HCT116 (cell line): ENCODE results near the gene OOSP1. TPM values are rescaled to one million over a fixed set of nuclear protein-coding genes. Genes with fewer than 3 reads are reported as not detected.

Experiments
- ATAC-seq: fragments of 200-7000 bp; cut with Tn5 transposase; 2 replicates; pipeline ENCODE4 v1.9.1; 2020; ENCODE audit warnings: mild to moderate bottlenecking, moderate library complexity
- BruUV-seq: library from RNA; stranded (reverse); fragments of 400-500 nt; replicated peaks from 2 replicates; lab custom pipeline; 2021; lab: Mats Ljungman, UMichigan
- CTCF ChIA-PET: fragments of 300-600 bp; sonication (Branson Sonifier 250); formaldehyde crosslinking; loops from one replicate; lab custom pipeline; 2021; ENCODE audit warnings: antibody characterized with exemption; lab: Charles Lee
- POLR2A ChIA-PET: fragments of 300-600, 350-600 bp; sonication (Branson Sonifier 250); formaldehyde crosslinking; loops from one replicate; lab custom pipeline; 2021; ENCODE audit warnings: antibody characterized with exemption; lab: Charles Lee
- RAD21 ChIA-PET, 2 experiments: fragments of 300-600 bp; sonication (Branson Sonifier 250); formaldehyde crosslinking; loops; one replicate each; lab custom pipeline; 2023; ENCODE audit warnings: low total read pairs in 2 of 2; ENCODE audit not compliant: uncharacterized antibody in 2 of 2, unreplicated experiment in 2 of 2, low non-redundant PET in 1 of 2; lab: Charles Lee
- DNase-seq: peaks from one replicate; pipeline ENCODE4 v3.0.0-alpha.2; 2010; ENCODE audit warnings: low read depth, low spot score
- H2AFZ ChIP-seq: fragments of 200-600 bp; shearing (Covaris generic), sonication (generic); 2 replicates; pipeline ENCODE4 v1.6.1; 2017; ENCODE audit warnings: low read depth, mixed run types, mixed read lengths, antibody characterized with exemption, low read length; ENCODE audit not compliant: poor library complexity, severe bottlenecking
- H3K27ac ChIP-seq: 2 replicates; pipeline ENCODE4 v1.5.1; 2012; ENCODE audit warnings: low read depth, low read length
- H3K27me3 ChIP-seq: fragments of 200-600 bp; sonication (generic); 2 replicates; pipeline ENCODE4 v1.6.1; 2016; ENCODE audit warnings: mixed run types, low read length, mixed read lengths; ENCODE audit not compliant: insufficient read depth
- H3K36me3 ChIP-seq, 2 experiments: fragments of 200-500 bp in 1 of 2; fragments of 200-600 bp in 1 of 2; sonication (Bioruptor generic) in 1 of 2; sonication (generic) in 1 of 2; 2 replicates each; pipeline versions ENCODE4 v1.5.1 to v1.6.1; 2014 to 2016; ENCODE audit warnings: low read length in 2 of 2, inconsistent platforms in 1 of 2, mixed read lengths in 1 of 2, mixed run types in 1 of 2; ENCODE audit not compliant: insufficient read depth in 2 of 2, control insufficient read depth in 1 of 2
- H3K4me1 ChIP-seq, 2 experiments: fragments of 200-600 bp in 1 of 2; sonication (generic) in 1 of 2; 2 replicates each; pipeline versions ENCODE4 v1.5.1 to v1.6.1; 2012 to 2017; ENCODE audit warnings: low read length in 2 of 2, inconsistent platforms in 1 of 2, mild to moderate bottlenecking in 1 of 2, mixed read lengths in 1 of 2, mixed run types in 1 of 2, moderate library complexity in 1 of 2; ENCODE audit not compliant: insufficient read depth in 2 of 2, control insufficient read depth in 1 of 2
- H3K4me2 ChIP-seq: fragments of 200-600 bp; sonication (generic); 2 replicates; pipeline ENCODE4 v1.6.1; 2017; ENCODE audit warnings: mixed run types, low read length, mixed read lengths
- H3K4me3 ChIP-seq, 2 experiments: fragments of 200-600 bp in 1 of 2; sonication (generic) in 1 of 2; replicated peaks in 1 of 2; 2 replicates each; pipeline ENCODE4 v1.5.1; 2011 to 2016; ENCODE audit warnings: low read length in 2 of 2, control low read depth in 1 of 2, low read depth in 1 of 2, mild to moderate bottlenecking in 1 of 2, mixed read lengths in 1 of 2, mixed run types in 1 of 2
- H3K79me2 ChIP-seq: fragments of 200-600 bp; sonication (generic); 2 replicates; pipeline ENCODE4 v1.6.1; 2017; ENCODE audit warnings: mild to moderate bottlenecking, mixed run types, low read length, moderate library complexity, mixed read lengths; ENCODE audit not compliant: insufficient read depth
- H3K9ac ChIP-seq: fragments of 200-600 bp; sonication (generic); 2 replicates; pipeline ENCODE4 v1.6.1; 2016; ENCODE audit warnings: low read length, mixed read lengths
- H3K9me2 ChIP-seq: fragments of 200-600 bp; sonication (generic), shearing (Covaris generic); 2 replicates; pipeline ENCODE4 v1.6.1; 2017; ENCODE audit warnings: mixed run types, mild to moderate bottlenecking, moderate library complexity; ENCODE audit not compliant: insufficient read depth
- H3K9me3 ChIP-seq, 2 experiments: fragments of 200-500 bp in 1 of 2; fragments of 200-600 bp in 1 of 2; sonication (Bioruptor generic) in 1 of 2; sonication (generic) in 1 of 2; 2 replicates each; pipeline ENCODE4 v1.6.1; 2014 to 2017; ENCODE audit warnings: low read length in 2 of 2, mixed read lengths in 2 of 2, inconsistent platforms in 1 of 2, low read depth in 1 of 2, mild to moderate bottlenecking in 1 of 2, mixed run types in 1 of 2, moderate library complexity in 1 of 2; ENCODE audit not compliant: control insufficient read depth in 1 of 2, insufficient read depth in 1 of 2
- H4K20me1 ChIP-seq: fragments of 200-600 bp; sonication (generic), shearing (Covaris generic); 2 replicates; pipeline ENCODE4 v1.6.1; 2017; ENCODE audit warnings: mixed run types, mild to moderate bottlenecking, moderate library complexity; ENCODE audit not compliant: insufficient read depth
- ATF3 ChIP-seq: IDR thresholded peaks from 2 replicates; pipeline ENCODE4 v1.6.1; 2012
- CBX3 ChIP-seq: IDR thresholded peaks from 2 replicates; pipeline ENCODE4 v1.6.1; 2012; ENCODE audit warnings: low read depth
- CTCF ChIP-seq, 3 experiments: fragments of 200-600 bp in 1 of 3; sonication (generic) in 1 of 3; IDR thresholded peaks in 2 of 3; conservative IDR thresholded peaks in 1 of 3; 2 replicates each; pipeline ENCODE4 v1.5.1; 2012 to 2017; ENCODE audit warnings: low read depth in 2 of 3, low read length in 2 of 3, antibody characterized with exemption in 1 of 3, borderline replicate concordance in 1 of 3, control low read depth in 1 of 3, mild to moderate bottlenecking in 1 of 3, mixed read lengths in 1 of 3, mixed run types in 1 of 3, moderate library complexity in 1 of 3; ENCODE audit not compliant: insufficient read depth in 1 of 3
- ELF1 ChIP-seq: IDR thresholded peaks from 2 replicates; pipeline ENCODE4 v1.6.1; 2012; ENCODE audit warnings: low read depth, borderline replicate concordance
- EZH2 ChIP-seq: fragments of 200-600 bp; sonication (generic); IDR thresholded peaks from 2 replicates; pipeline ENCODE4 v1.6.1; 2017; ENCODE audit warnings: antibody characterized with exemption, mixed run types
- RAD21 ChIP-seq: IDR thresholded peaks from 2 replicates; pipeline ENCODE4 v1.6.1; 2012; ENCODE audit warnings: low read depth, mild to moderate bottlenecking
- SIN3A ChIP-seq: IDR thresholded peaks from 2 replicates; pipeline ENCODE4 v1.6.1; 2012; ENCODE audit warnings: low read depth
- SP1 ChIP-seq: IDR thresholded peaks from 2 replicates; pipeline ENCODE4 v1.6.1; 2012; ENCODE audit warnings: low read depth
- SRF ChIP-seq: IDR thresholded peaks from 2 replicates; pipeline ENCODE4 v1.6.1; 2012; ENCODE audit warnings: low read depth
- intact Hi-C: fragments of 100-400 bp; cut with micrococcal nuclease; formaldehyde crosslinking; loops from 2 replicates; pipeline ENCODE4 v1.10.0; 2022
- total RNA-seq: library from RNA; stranded (reverse); gene quantifications from one replicate; pipeline ENCODE4 v1.2.1, GENCODE V29; 2021; ENCODE audit not compliant: unreplicated experiment

Gene OOSP1
- total RNA-seq, 1 experiment from 2014 or later: not detected

GRCh38 chr11:59957094-59957493 is 18.9 kb downstream of the OOSP1 start:
- H3K9me3 ChIP-seq: no peaks in the 10 kb centered on the region
- H2AFZ ChIP-seq: no peak overlapping the region
- no TSS peak for BruUV-seq
- no peak overlapping the region for H3K4me3 ChIP-seq
- H3K27me3 ChIP-seq: no peaks in the 10 kb centered on the region
- DNase-seq (no peak), ATAC-seq (no peak)
- CTCF ChIA-PET: no interaction called here
- no peaks in the 10 kb centered on the region for H4K20me1 ChIP-seq
- intact Hi-C loops: no loop called here
- TF ChIP-seq ATF3 (no peak), CTCF (IDR thresholded peaks at IDR 0.05 in 2 of 3, conservative IDR thresholded peaks at IDR 0.05 in 1 of 3; ENCODE audit: borderline replicate concordance in 1 of 3, insufficient read depth in 1 of 3, low read depth in 2 of 3, low read length in 2 of 3) (no peak), RAD21 (no peak), ELF1 (no peak), SIN3A (no peak), SP1 (no peak), SRF (no peak), CBX3 (no peak), EZH2 (no peak)
- no peak overlapping the region for H3K27ac ChIP-seq
- RAD21 ChIA-PET: no interaction called here
- H3K9ac ChIP-seq: no peak overlapping the region
- no peaks in the 10 kb centered on the region for H3K36me3 ChIP-seq
- H3K4me2 ChIP-seq: no peak overlapping the region
- POLR2A ChIA-PET: no interaction called here
- H3K79me2 ChIP-seq: no peaks in the 10 kb centered on the region
- H3K9me2 ChIP-seq: no peaks in the 10 kb centered on the region
- H3K4me1 ChIP-seq: 0 out of 4 replicates have a peak, but pooled peaks cover 0 to 3% of the 10 kb centered on the region in 2 experiments
